ENCODE results near the gene SDC4.

GRCh38 chr20:45318386-45318939 lies 29.8 kb downstream of the SDC4 start:
- TF ChIP-seq, protein P1, sequence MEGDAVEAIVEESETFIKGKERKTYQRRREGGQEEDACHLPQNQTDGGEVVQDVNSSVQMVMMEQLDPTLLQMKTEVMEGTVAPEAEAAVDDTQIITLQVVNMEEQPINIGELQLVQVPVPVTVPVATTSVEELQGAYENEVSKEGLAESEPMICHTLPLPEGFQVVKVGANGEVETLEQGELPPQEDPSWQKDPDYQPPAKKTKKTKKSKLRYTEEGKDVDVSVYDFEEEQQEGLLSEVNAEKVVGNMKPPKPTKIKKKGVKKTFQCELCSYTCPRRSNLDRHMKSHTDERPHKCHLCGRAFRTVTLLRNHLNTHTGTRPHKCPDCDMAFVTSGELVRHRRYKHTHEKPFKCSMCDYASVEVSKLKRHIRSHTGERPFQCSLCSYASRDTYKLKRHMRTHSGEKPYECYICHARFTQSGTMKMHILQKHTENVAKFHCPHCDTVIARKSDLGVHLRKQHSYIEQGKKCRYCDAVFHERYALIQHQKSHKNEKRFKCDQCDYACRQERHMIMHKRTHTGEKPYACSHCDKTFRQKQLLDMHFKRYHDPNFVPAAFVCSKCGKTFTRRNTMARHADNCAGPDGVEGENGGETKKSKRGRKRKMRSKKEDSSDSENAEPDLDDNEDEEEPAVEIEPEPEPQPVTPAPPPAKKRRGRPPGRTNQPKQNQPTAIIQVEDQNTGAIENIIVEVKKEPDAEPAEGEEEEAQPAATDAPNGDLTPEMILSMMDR (optimal IDR thresholded peaks at IDR 0.05 in 1 of 3, IDR thresholded peaks at IDR 0.05 in 1 of 3, conservative IDR thresholded peaks at IDR 0.05 in 1 of 3; ENCODE audit: extremely low read depth in 1 of 3, insufficient read depth in 2 of 3, low read length in 3 of 3), result no peak
- TF ChIP-seq EZH2 (IDR thresholded peaks at IDR 0.05; ENCODE audit: low read length), result no peak
